KG1 (cell line): ENCODE data around the gene CMTM4.
"Not testable (repeated sequence)": the region's sequence is repeated elsewhere in the genome, so short reads cannot be mapped to it uniquely, and the experiment has no call there.

Source experiments
- DNase-seq: peaks from one replicate; lab custom pipeline; 2025; lab: John Stamatoyannopoulos, UW

CMTM4 gene

GRCh38 chr16:66641387-66641786, 55.2 kb downstream of the CMTM4 start:
- no peak for DNase-seq

- DNase-seq: no peak
These were observed 55.7 kb downstream of the CMTM4 start for GRCh38 chr16:66640724-66641314.

GRCh38 chr16:66639091-66639885, 57.3 kb downstream of the CMTM4 start:
- DNase-seq: no peak

GRCh38 chr16:66637806-66638205, 58.7 kb downstream of the CMTM4 start:
- DNase-seq: no peak

GRCh38 chr16:66636199-66636598, 60.3 kb downstream of the CMTM4 start:
- no peak for DNase-seq

- no peak for DNase-seq
These were observed 61.1 kb downstream of the CMTM4 start for GRCh38 chr16:66635406-66635805.

GRCh38 chr16:66634527-66635196, 61.9 kb downstream of the CMTM4 start:
- DNase-seq: no peak

- DNase-seq: not testable (repeated sequence)
These were observed 65.0 kb downstream of the CMTM4 start for GRCh38 chr16:66631558-66631957.

GRCh38 chr16:66630561-66631260, 65.8 kb downstream of the CMTM4 start:
- not testable (repeated sequence) for DNase-seq

GRCh38 chr16:66629856-66630255, 66.7 kb downstream of the CMTM4 start:
- no peak for DNase-seq

GRCh38 chr16:66627611-66628378, 68.7 kb downstream of the CMTM4 start:
- not testable (repeated sequence) for DNase-seq

- no peak for DNase-seq
These were observed 72.8 kb downstream of the CMTM4 start for GRCh38 chr16:66623755-66624154.

GRCh38 chr16:66622863-66623262, 73.7 kb downstream of the CMTM4 start:
- no peak for DNase-seq

- no peak for DNase-seq
These were observed 74.6 kb downstream of the CMTM4 start for GRCh38 chr16:66621973-66622372.

GRCh38 chr16:66620429-66620795, 76.1 kb downstream of the CMTM4 start:
- DNase-seq: no peak

- DNase-seq: no peak
These were observed 76.8 kb downstream of the CMTM4 start for GRCh38 chr16:66619534-66620428.

- DNase-seq: no peak
These were observed 77.8 kb downstream of the CMTM4 start for GRCh38 chr16:66618588-66619375.

GRCh38 chr16:66617728-66618127, 78.8 kb downstream of the CMTM4 start:
- no peak for DNase-seq

GRCh38 chr16:66617010-66617434, 79.5 kb downstream of the CMTM4 start:
- DNase-seq: no peak

- no peak for DNase-seq
These were observed 80.0 kb downstream of the CMTM4 start for GRCh38 chr16:66616592-66616991.
